Islet of Langerhans (tissue), 1 donor: Measurements from ENCODE around the gene PLA2G15.
"Not testable (repeated sequence)": the region's sequence is repeated elsewhere in the genome, so short reads cannot be mapped to it uniquely, and the experiment has no call there.

Experiments used
- FAIRE-seq: peaks from one replicate; lab custom pipeline; 2011; peaks lifted over from hg19 to GRCh38; lab: Jason Lieb, UNC

The PLA2G15 gene

GRCh38 chr16:68281368-68282063, 36.3 kb downstream of the PLA2G15 start:
- no peak for FAIRE-seq

- no peak for FAIRE-seq
Measured at GRCh38 chr16:68282064-68282452, 36.9 kb downstream of the PLA2G15 start.

DNA sequence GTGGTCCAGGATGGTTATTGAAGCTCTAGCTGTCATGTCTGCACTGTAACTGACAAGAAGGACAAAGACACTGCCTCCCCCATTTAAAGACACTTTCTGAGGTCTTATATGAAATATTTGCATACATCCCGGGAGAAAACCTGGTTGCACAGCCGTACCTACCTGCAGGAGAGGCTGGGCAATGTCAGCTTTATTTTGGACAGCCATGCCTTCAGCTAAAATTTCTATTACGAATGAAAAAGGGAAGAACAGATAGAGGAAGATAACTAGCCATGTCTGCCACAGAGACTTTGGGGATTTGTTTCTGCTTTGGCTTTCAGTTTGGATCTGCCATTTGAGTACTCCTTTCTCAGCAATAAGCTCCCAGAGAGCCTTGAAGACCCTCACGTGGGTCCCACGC, 38.2 kb downstream of the PLA2G15 start:
- no peak for FAIRE-seq

DNA sequence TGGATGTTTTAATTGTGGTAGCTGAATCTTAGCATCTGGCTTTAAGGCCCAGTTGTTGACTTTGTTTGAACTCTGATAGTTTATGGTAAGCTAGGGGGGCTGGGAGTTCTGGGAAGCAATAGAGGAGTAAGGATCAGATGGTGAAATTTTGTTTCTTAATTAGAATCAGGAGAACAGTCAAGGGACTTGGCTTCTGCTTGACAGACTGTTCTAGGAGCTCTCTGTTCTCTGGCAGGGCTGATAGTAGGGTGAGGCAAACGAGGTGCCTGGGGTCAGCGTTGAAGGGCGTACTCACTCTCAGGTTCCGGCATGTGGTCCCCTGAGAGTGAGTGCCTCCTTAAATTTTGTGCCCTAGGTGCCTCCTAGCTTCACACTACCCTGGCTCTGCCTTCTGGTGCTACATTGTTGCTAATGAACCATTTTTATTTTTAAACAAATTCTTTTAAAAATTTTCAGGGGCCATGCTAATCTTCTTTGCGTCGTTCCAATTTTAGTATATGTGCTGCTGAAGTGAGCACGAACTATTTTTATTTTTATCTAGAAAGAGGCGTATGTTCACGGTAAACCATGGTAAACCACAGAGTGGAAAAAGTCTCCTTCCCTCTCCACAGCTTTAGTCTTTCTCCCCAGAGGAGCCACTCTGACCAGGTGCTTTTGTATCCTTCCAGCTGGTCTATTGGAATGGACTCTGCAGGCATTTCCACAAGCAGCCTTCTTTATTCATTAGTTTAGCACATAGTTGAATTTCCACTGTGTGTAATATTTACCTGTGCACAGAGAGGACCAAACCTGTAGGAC, 38.8 kb downstream of the PLA2G15 start:
- no peak for FAIRE-seq

DNA sequence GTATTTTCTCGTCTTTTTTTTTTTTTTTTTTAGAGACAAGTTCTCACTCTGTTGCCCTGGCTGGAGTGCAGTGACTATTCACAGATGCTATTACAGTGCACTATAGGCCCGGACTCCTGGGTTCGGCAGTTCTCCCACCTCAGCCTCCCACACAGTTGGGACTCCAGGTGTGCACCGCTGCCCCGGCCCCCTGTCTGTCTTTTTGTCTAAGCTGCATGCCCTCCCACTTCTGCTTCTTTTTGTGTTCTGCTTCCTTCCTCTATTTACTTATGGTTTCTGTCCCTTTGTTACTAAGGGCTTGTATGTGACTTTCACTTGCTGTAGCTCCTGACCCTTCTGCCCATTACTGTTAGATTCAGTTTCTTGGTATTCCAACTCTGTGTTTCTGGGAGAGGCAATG, 39.7 kb downstream of the PLA2G15 start:
- no peak for FAIRE-seq

- FAIRE-seq: no peak
Measured at GRCh38 chr16:68285683-68286082, 40.5 kb downstream of the PLA2G15 start.

DNA sequence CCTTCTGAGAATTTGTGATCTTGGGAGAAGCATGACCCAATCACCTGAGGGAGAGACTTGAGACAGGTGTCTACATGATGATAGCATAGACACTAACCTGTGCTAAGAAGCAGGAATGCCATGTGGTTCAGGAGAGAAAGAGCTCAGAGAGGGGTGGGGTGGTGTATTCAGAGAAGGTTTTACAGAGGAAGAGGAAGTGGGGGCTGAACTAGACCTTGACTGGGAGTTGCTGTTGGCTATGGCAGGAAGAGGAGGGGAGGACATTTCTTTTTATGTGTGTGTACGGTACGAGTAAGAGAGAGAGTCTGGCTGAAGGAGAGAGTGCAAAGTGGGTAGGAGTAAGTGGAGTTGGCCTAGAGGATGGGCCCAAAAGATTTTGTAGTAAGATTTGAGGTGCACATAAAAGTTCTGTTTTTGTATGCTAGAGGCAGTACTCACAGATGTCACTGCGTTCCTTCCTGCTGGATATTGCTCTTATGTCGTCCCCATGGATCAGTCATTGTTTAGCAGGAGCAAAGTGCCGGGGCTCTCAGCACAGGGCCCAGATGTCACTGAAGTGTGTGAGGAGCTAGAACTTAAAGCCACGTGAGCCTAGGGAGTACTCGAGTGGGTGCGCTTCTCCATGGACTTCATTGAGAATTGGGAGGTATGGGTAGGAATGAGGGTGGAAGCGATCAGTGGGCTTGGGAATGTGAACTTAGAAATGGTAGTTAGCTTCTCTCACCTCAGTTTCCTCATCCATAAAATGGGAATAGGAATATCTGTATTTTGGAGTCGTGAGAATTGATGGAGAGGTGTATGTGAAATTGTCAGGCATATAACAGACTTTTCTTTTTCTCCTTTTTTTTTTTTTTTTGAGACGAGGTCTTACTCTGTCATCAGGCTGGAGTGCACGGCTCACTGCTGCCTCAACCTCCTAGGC, 41.2 kb downstream of the PLA2G15 start:
- FAIRE-seq: no peak

DNA sequence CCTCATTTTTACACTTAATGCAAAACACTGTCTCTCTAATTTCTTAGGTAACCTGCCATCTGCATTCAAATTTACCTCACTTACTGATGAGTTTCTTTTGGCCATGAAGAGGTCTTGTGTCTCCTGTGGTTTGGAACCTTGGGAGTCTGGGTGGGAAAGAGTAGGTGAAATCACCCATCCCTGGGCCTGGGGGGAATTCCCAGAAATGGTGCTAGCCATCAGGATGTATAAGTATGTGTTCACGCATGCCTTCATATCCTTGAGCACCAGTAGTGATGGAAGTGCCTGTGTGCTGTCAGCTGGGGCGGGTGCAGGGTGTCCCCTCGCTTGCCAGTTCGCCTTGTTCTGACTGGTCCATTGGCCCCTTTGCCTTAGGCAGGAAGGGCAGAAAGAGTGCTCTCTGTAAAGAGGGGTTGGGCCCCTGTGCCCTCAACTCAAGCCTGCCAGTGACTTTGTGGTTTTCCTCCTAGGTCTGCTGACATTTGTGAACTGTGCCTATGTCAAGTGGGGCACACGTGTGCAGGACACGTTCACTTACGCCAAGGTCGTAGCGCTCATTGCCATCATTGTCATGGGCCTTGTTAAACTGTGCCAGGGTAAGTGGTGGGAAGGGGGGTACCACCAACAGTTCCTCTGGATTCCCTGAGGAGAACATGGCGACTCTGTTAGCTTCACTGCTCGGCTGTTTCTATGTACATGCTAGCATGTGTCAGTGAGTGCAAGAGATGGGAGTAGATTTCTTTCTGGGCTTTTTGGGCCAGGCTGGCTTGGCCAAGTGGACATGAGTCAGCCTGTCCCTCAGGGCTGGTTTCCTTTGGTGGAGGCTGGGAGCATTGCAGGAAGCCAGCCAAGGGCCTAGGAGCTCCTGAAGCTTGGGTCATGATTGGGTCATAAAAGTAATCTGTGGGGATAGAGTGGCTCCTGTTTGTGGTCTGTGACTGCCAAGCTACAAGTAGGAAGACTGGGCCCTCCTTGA, 42.4 kb downstream of the PLA2G15 start:
- no peak for FAIRE-seq

DNA sequence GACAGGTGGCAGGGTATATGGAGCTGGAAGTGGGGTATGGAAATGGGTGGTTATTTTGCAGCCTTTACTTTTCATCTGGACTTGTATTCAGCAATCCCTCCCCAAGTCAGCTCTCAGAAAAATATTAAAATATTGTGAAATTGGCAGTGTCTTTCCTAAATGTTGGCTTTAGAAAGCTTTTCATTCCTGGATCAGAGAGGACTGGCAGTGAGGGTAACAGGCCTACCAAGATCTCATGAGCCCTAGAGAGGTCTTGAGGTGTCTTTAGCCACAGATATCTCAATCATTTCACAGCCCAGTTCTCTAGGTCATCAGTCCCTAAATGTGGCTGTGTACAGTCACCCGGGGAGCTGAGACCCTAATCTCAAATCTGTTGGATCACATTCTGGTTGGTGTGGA, 43.1 kb downstream of the PLA2G15 start:
- no peak for FAIRE-seq

DNA sequence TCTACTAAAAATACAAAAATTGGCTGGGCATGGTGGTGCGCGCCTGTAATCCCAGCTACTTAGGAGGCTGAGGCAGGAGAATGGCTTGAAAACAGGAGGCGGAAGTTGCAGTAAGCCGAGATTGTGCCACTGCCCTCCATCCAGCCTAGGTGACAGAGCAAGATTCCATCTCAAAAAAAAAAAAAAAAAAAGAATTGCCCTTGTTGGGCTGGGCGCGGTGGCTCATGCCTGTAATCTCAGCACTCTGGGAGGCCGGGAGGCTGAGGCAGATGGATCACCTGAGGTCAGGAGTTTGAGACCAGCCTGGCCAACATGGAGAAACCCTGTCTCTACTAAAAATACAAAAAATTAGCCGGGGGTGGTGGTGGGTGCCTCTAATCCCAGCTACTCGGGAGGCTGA, 43.6 kb downstream of the PLA2G15 start:
- FAIRE-seq: not testable (repeated sequence)

DNA sequence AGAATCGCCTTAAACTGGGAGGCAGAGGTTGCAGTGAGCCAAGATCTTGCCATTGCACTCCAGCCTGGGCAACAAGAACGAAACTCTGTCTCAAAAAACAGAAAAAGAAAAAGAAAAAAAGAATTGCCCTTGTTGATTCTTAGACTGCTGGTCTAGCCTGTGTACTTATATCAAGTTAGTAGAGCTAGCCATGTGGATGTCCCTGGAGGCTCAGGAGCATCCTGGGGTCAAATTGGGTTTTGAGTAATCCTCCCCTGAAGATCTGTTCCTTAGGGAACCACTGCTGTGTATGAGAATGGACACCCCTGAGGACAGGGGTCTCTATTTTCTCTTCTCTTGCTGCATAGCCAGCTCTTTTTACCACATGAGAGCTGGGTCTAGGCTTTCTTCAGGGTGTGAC, 44.0 kb downstream of the PLA2G15 start:
- no peak for FAIRE-seq

- no peak for FAIRE-seq
Measured at GRCh38 chr16:68289621-68290329, 44.6 kb downstream of the PLA2G15 start.

- FAIRE-seq: no peak
Measured at GRCh38 chr16:68290450-68290849, 45.3 kb downstream of the PLA2G15 start.

GRCh38 chr16:68291227-68291626, 46.1 kb downstream of the PLA2G15 start:
- FAIRE-seq: no peak

GRCh38 chr16:68292425-68292824, 47.3 kb downstream of the PLA2G15 start:
- FAIRE-seq: no peak

DNA sequence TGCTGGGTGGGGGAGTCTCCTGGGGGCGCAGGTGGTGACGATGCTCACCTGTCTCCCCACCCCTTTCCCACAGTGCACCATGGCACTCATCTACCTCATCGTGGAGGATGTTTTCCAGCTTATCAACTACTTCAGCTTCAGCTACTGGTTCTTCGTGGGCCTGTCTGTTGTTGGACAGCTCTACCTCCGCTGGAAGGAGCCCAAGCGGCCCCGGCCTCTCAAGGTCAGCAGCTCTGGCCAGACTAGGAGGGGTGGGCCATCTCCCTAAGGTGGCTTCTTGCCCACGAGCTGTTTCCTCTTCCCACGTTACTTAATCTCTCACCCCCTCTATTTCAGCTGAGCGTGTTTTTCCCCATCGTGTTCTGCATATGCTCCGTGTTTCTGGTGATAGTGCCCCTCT, 51.1 kb downstream of the PLA2G15 start:
- FAIRE-seq: no peak

DNA sequence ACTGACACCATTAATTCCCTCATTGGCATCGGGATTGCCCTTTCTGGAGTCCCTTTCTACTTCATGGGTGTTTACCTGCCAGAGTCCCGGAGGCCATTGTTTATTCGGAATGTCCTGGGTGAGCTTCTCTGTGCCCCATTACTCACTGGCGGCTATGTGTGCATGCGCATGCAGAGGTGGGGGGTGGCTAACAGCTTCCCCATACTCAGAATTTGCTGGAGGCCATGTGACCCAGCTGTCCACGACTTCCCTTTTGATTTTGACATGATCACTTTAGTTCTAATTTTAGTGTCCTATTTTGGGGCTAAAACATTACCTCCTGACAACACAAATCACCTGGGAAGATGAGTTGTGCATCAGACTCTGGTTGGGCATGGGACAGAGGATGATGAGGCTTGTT, 51.5 kb downstream of the PLA2G15 start:
- FAIRE-seq: no peak

- FAIRE-seq: no peak
Measured at GRCh38 chr16:68297908-68298307, 52.7 kb downstream of the PLA2G15 start.

DNA sequence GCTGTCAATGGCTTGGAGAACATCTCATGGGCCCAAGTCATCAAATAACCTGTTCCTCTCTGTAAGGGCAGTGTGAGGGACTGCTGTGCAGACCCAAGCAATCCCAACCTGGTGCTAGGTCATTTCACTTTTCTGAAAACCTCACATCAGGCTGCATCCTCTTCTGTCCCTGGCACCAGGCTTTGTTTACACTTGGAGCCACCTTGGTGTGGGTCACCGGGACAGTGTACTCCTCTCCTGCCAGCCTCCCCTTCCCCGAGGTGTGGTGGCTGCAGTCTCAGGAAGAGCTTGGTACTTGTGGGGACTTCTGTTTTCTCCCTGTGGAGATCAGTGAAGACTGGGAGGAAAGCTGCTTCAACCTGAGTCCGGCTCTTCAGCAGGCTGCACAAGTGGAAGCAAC, 53.1 kb downstream of the PLA2G15 start:
- FAIRE-seq: no peak

DNA sequence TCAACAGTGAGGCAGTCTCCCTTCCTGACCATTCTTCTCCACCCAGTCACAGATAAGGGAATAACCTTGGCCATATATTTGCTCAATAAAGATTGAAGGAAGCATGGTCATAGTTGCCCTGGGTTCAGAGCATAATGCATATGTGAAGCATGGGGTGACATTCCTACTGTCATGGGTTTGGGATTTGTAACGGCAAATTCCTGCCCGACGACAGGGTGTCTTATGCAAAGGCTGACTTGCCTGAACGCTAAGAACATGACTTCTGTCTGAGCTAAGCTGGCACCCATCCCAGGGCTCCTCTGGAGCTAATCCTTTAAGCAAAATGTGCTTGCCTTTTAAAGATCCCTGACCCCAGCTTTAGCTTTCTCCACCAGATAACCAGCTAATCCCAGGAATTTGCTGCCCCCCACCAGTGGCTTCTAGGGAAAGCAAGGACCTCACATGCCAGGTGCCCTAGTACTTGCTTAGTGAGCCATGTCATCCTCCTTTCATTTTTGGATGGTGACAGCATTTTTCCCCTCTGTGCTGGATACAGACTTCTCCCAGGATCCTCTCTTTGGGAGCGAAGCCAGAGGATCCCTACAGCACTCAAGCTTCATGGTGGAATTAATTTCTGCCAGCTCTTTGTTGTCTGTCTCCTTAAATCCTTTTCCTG, 53.9 kb downstream of the PLA2G15 start:
- no peak for FAIRE-seq
